IPS DF 4.7 (cell line): ENCODE results near the gene UNC93A.
"Not testable (repeated sequence)": the region's sequence is repeated elsewhere in the genome, so short reads cannot be mapped to it uniquely, and the experiment has no call there.

Source experiments
- DNase-seq: peaks from one replicate; pipeline ENCODE4 v3.0.0-alpha.2; 2013; ENCODE audit warnings: low spot score; ENCODE audit errors: extremely low read depth

UNC93A gene

GRCh38 chr6:167338541-167339117 lies 47.5 kb downstream of the UNC93A start:
- DNase-seq = no peak

- DNase-seq = no peak
Observed at GRCh38 chr6:167341038-167341583, 50.0 kb downstream of the UNC93A start.

GRCh38 chr6:167341665-167342655 lies 50.8 kb downstream of the UNC93A start:
- no peak for DNase-seq

GRCh38 chr6:167342879-167343610 lies 51.9 kb downstream of the UNC93A start:
- no peak for DNase-seq

- DNase-seq = no peak
Observed at GRCh38 chr6:167345348-167345747, 54.2 kb downstream of the UNC93A start.

GRCh38 chr6:167345960-167346359 lies 54.8 kb downstream of the UNC93A start:
- DNase-seq = no peak

- no peak for DNase-seq
Observed at GRCh38 chr6:167347226-167347625, 56.1 kb downstream of the UNC93A start.

- no peak for DNase-seq
Observed at GRCh38 chr6:167349631-167350274, 58.6 kb downstream of the UNC93A start.

- no peak for DNase-seq
Observed at GRCh38 chr6:167350275-167350696, 59.2 kb downstream of the UNC93A start.

GRCh38 chr6:167350731-167351655 lies 59.9 kb downstream of the UNC93A start:
- peak; percentile 60 for DNase-seq

GRCh38 chr6:167351656-167352345 lies 60.7 kb downstream of the UNC93A start:
- no peak for DNase-seq

- no peak for DNase-seq
Observed at GRCh38 chr6:167356874-167357273, 65.8 kb downstream of the UNC93A start.

- not testable (repeated sequence) for DNase-seq
Observed at GRCh38 chr6:167358394-167358793, 67.3 kb downstream of the UNC93A start.

- not testable (repeated sequence) for DNase-seq
Observed at GRCh38 chr6:167361170-167361569, 70.1 kb downstream of the UNC93A start.
